Fibroblast of lung (primary cell): ENCODE data around the gene COQ8B. TPM values are rescaled to one million over a fixed set of nuclear protein-coding genes. Genes with fewer than 3 reads are reported as not detected.

ENCODE experiments used
- DNase-seq, 2 donors: peaks; one replicate each; pipeline versions ENCODE4 v3.0.0 to v3.0.0-alpha.2; 2010; ENCODE audit warnings: low read depth in 2 of 2
- H2AFZ ChIP-seq: 2 replicates; pipeline ENCODE4 v1.5.1; 2012; ENCODE audit warnings: low read length, control low read depth, inconsistent platforms
- H3K27ac ChIP-seq: 2 replicates; pipeline ENCODE4 v1.5.1; 2011; ENCODE audit warnings: low read length, control low read depth; ENCODE audit not compliant: insufficient read depth
- H3K27me3 ChIP-seq: 2 replicates; pipeline ENCODE4 v1.5.1; 2011; ENCODE audit warnings: mild to moderate bottlenecking, low read length; ENCODE audit not compliant: control insufficient read depth, insufficient read depth
- H3K36me3 ChIP-seq: 2 replicates; pipeline ENCODE4 v1.5.1; 2011; ENCODE audit warnings: low read length; ENCODE audit not compliant: control insufficient read depth, insufficient read depth
- H3K4me1 ChIP-seq: 2 replicates; pipeline ENCODE4 v1.5.1; 2011; ENCODE audit warnings: low read length; ENCODE audit not compliant: control insufficient read depth, insufficient read depth; ENCODE audit errors: extremely low read depth
- H3K4me2 ChIP-seq: 2 replicates; pipeline ENCODE4 v1.5.1; 2011; ENCODE audit warnings: low read length, control low read depth; ENCODE audit not compliant: insufficient read depth; ENCODE audit errors: extremely low read depth
- H3K4me3 ChIP-seq, 4 experiments: fragments of 200-600 bp in 1 of 4; sonication (generic) in 1 of 4; replicated peaks in 1 of 4; 2 replicates each; pipeline ENCODE4 v1.5.1; 2011 to 2016; ENCODE audit warnings: low read length in 4 of 4, low read depth in 3 of 4, mild to moderate bottlenecking in 3 of 4, control low read depth in 2 of 4, inconsistent platforms in 1 of 4, mixed read lengths in 1 of 4; ENCODE audit not compliant: insufficient read depth in 1 of 4; ENCODE audit errors: control extremely low read depth in 1 of 4
- H3K79me2 ChIP-seq: 2 replicates; pipeline ENCODE4 v1.5.1; 2012; ENCODE audit warnings: mild to moderate bottlenecking, low read length, inconsistent platforms; ENCODE audit not compliant: control insufficient read depth, insufficient read depth
- H3K9ac ChIP-seq: 2 replicates; pipeline ENCODE4 v1.5.1; 2011; ENCODE audit warnings: mild to moderate bottlenecking, low read length, control low read depth; ENCODE audit not compliant: insufficient read depth
- H3K9me3 ChIP-seq: 2 replicates; pipeline ENCODE4 v1.5.1; 2012; ENCODE audit warnings: low read depth, low read length; ENCODE audit not compliant: control insufficient read depth, insufficient read depth
- H4K20me1 ChIP-seq: 2 replicates; pipeline ENCODE4 v1.5.1; 2011; ENCODE audit warnings: low read length; ENCODE audit not compliant: control insufficient read depth, insufficient read depth; ENCODE audit errors: extremely low read depth
- EZH2 ChIP-seq: IDR thresholded peaks from 2 replicates; pipeline ENCODE4 v1.5.1; 2012; ENCODE audit warnings: low read length, control low read depth, mild to moderate bottlenecking; ENCODE audit errors: missing control alignments
- polyA plus RNA-seq, 2 donors: library from polyadenylated mRNA; depleted of rRNA in 1 of 2; stranded (reverse) in 1 of 2; unstranded in 1 of 2; fragments of >200 nt; gene quantifications; 2 replicates each; pipeline ENCODE4 v1.2.1, GENCODE V29; 2011 to 2012; ENCODE audit warnings: missing spikeins in 1 of 2
- total RNA-seq: library from RNA; depleted of rRNA; stranded (reverse); fragments of >200 nt; gene quantifications from 2 replicates; pipeline ENCODE4 v1.2.1, GENCODE V29; 2014
- TF ChIP-seq, protein P1 (sequence below), 2 donors: IDR thresholded peaks in 1 of 2; conservative IDR thresholded peaks in 1 of 2; 1 replicate in 1 of 2; 2 replicates in 1 of 2; pipeline ENCODE4 v1.5.1; 2011 to 2012; ENCODE audit warnings: low read length in 2 of 2, control low read depth in 1 of 2, inconsistent platforms in 1 of 2, low read depth in 1 of 2, mild to moderate bottlenecking in 1 of 2

COQ8B gene
- total and polyA plus RNA-seq, 2 donors (not counting 1 experiment from before 2014, with no cell fraction given) = 13.7 to 43.4 TPM

DNA sequence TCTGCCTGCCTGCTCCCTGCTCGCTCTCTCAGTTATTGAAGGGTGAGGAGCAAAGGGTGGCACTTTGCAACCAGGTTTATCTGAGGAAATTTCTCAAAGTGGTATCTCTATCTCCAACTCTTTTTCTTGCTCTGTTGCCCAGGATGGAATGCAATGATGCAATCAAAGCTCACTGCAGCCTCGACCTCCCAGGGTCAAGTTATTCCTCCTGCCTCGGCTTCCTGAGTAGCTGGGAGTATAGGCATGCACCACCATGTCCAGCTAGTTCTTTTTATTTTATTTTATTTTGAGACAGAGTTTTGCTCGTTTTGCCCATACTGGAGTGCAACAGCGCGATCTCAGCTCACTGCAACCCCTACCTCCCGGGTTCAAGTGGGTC lies 28.7 kb upstream of the COQ8B start:
- no peak overlapping the region for H2AFZ ChIP-seq
- peak; percentile 52 to 61 for DNase-seq

DNA sequence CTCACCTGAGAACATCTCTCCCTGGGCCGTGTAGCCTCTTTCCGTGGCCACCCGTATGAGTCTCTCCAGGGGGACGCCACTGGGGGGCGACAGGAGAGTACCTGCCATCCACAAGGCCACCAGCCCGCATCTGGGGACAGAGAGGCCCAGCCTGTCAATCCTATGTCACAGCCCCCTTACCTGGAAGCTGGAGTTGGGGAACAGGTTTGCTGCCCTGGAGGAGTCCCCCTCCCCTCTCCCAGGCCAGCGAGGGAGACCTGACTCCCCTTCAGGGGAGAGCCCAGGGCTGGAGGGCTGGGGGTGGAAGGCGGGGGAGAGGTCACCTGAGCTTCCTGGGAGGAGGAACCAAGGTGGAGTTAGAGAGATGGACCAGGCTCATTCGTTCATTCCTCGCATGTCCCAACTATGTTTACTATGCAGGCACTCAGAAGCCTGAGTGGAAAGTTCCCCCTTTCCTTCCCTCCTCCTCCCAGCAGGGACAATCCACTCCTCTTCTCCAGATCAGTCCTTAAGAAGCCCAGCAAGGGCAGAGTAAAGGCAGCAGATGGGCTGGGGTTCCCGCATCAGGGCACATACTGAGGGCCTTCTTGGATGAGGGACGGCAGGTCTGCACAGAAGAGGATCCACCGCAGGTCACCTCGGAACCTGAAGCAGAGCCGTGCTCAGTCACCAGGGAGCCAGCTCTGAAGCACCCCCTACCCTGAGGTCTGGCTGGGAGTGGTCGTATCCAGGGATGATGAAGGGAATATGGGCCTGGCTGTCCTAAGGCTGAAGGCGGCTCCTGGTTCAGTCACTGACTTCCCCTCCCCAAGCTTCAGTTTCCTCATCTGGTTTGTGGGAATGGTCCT lies 28.1 kb upstream of the COQ8B start:
- no peak overlapping the region for H3K4me2 ChIP-seq
- no peak overlapping the region for H3K4me3 ChIP-seq
- TF ChIP-seq, protein P1, sequence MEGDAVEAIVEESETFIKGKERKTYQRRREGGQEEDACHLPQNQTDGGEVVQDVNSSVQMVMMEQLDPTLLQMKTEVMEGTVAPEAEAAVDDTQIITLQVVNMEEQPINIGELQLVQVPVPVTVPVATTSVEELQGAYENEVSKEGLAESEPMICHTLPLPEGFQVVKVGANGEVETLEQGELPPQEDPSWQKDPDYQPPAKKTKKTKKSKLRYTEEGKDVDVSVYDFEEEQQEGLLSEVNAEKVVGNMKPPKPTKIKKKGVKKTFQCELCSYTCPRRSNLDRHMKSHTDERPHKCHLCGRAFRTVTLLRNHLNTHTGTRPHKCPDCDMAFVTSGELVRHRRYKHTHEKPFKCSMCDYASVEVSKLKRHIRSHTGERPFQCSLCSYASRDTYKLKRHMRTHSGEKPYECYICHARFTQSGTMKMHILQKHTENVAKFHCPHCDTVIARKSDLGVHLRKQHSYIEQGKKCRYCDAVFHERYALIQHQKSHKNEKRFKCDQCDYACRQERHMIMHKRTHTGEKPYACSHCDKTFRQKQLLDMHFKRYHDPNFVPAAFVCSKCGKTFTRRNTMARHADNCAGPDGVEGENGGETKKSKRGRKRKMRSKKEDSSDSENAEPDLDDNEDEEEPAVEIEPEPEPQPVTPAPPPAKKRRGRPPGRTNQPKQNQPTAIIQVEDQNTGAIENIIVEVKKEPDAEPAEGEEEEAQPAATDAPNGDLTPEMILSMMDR (conservative IDR thresholded peaks at IDR 0.05 in 1 of 2, IDR thresholded peaks at IDR 0.05 in 1 of 2; ENCODE audit: low read depth in 1 of 2, low read length in 2 of 2) = no peak
- no peak for TF ChIP-seq EZH2
- H3K4me1 ChIP-seq = peaks cover 1% of the 10 kb centered on the region
- peaks cover 3% of the 10 kb centered on the region for H3K36me3 ChIP-seq
- H3K27me3 ChIP-seq = no peaks in the 10 kb centered on the region
- H3K27ac ChIP-seq = no peak overlapping the region
- no peaks in the 10 kb centered on the region for H4K20me1 ChIP-seq
- H3K79me2 ChIP-seq = no peaks in the 10 kb centered on the region
- no peak for DNase-seq
- H3K9ac ChIP-seq = no peak overlapping the region
- no peaks in the 10 kb centered on the region for H3K9me3 ChIP-seq
- H2AFZ ChIP-seq = no peak overlapping the region

More for the DNA sequence above, 28.7 kb upstream of the COQ8B start:
- no peaks in the 10 kb centered on the region for H3K79me2 ChIP-seq
- no peak overlapping the region for H3K4me2 ChIP-seq
- no peak overlapping the region for H3K27ac ChIP-seq
- no peak overlapping the region for H3K9ac ChIP-seq
- no peak for TF ChIP-seq EZH2
- TF ChIP-seq, protein P1 (conservative IDR thresholded peaks at IDR 0.05 in 1 of 2, IDR thresholded peaks at IDR 0.05 in 1 of 2; ENCODE audit: low read depth in 1 of 2, low read length in 2 of 2) = no peak
- no peak overlapping the region for H3K4me3 ChIP-seq
- H3K36me3 ChIP-seq = peaks cover 3% of the 10 kb centered on the region
- H4K20me1 ChIP-seq = no peaks in the 10 kb centered on the region
- H3K9me3 ChIP-seq = no peaks in the 10 kb centered on the region
- peaks cover 2% of the 10 kb centered on the region for H3K4me1 ChIP-seq
- H3K27me3 ChIP-seq = no peaks in the 10 kb centered on the region

DNA sequence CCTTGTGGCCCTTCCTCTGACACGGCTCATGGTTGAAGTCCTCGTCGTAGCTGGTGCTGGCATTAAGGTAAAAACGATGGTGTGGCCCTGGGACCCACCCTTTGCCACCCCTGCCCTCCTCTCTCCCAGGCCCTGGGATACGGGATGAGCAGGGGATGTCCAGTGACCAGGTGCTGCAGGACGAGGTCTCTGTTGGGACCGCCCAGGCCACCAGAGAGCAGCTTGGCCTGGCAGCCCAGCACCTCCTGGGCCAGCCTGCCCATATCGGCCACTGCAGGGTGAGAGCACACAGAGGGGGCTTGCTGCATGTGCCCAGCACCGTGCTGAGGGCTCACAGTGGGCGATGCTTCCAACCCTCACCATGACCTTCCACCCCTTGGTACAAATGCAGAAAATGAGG lies 27.2 kb upstream of the COQ8B start:
- Histone ChIP-seq H3K27me3 (no peaks in the 10 kb centered on the region), H3K27ac (no peak overlapping the region), H2AFZ (no peak overlapping the region), H3K4me3 (no peak overlapping the region), H3K79me2 (no peaks in the 10 kb centered on the region), H3K9ac (no peak overlapping the region), H3K9me3 (no peaks in the 10 kb centered on the region), H3K36me3 (peaks cover 10% of the 10 kb centered on the region), H3K4me2 (no peak overlapping the region), H3K4me1 (no peaks in the 10 kb centered on the region), H4K20me1 (no peaks in the 10 kb centered on the region)
- DNase-seq = no peak
- TF ChIP-seq, protein P1 (conservative IDR thresholded peaks at IDR 0.05 in 1 of 2, IDR thresholded peaks at IDR 0.05 in 1 of 2; ENCODE audit: low read depth in 1 of 2, low read length in 2 of 2) = no peak
- TF ChIP-seq EZH2 = no peak
